Activated T-cell treated with anti-CD3 and anti-CD28 coated beads, Interleukin-2, amount 50 U/mL, for 4 hours (primary cell): Measurements from ENCODE around the gene SPATS2. TPM values are rescaled to one million over a fixed set of nuclear protein-coding genes. Genes with fewer than 3 reads are reported as not detected.

Experiments used
- ATAC-seq, 2 donors: fragments of 200-7000 bp; cut with Tn5 transposase; one replicate each; pipeline ENCODE4 v1.10.0; 2021
- DNase-seq: peaks from one replicate; pipeline ENCODE4 v3.0.0-alpha.2; 2020
- H3K27me3 Mint-ChIP-seq: one replicate; pipeline ENCODE4 v1.8.0; 2021; ENCODE audit warnings: low read depth, mixed read lengths
- H3K36me3 Mint-ChIP-seq: one replicate; pipeline ENCODE4 v1.8.0; 2022; ENCODE audit warnings: mixed read lengths; ENCODE audit not compliant: insufficient read depth
- H3K4me1 Mint-ChIP-seq: one replicate; pipeline ENCODE4 v1.8.0; 2021; ENCODE audit warnings: low read depth, mixed read lengths
- H3K4me3 Mint-ChIP-seq: one replicate; pipeline ENCODE4 v1.8.0; 2021; ENCODE audit warnings: mild to moderate bottlenecking, moderate library complexity, mixed read lengths
- H3K9me3 Mint-ChIP-seq: one replicate; pipeline ENCODE4 v1.8.0; 2021; ENCODE audit warnings: mixed read lengths
- total RNA-seq, 3 donors: library from RNA; stranded (reverse); gene quantifications; one replicate each; pipeline ENCODE4 v1.2.1, GENCODE V29; 2021

SPATS2 gene
- total RNA-seq, 3 donors from 2014 or later, result 6.9 to 7.2 (median 7.0) TPM

GRCh38 chr12:49553512-49554088 is 186.3 kb downstream of the SPATS2 start:
- peaks cover 4% of the 10 kb centered on the region for H3K4me1 Mint-ChIP-seq
- no peak for DNase-seq
- H3K4me3 Mint-ChIP-seq, result no peak overlapping the region
- H3K27me3 Mint-ChIP-seq, result peaks cover 9% of the 10 kb centered on the region
- H3K9me3 Mint-ChIP-seq, result no peaks in the 10 kb centered on the region
- peaks cover 9% of the 10 kb centered on the region for H3K36me3 Mint-ChIP-seq
- no peak for ATAC-seq

- ATAC-seq, result no peak
- H3K36me3 Mint-ChIP-seq, result peaks cover 13% of the 10 kb centered on the region
- H3K4me1 Mint-ChIP-seq, result peaks cover 2% of the 10 kb centered on the region
Measured at GRCh38 chr12:49554266-49554665, 187.0 kb downstream of the SPATS2 start.

GRCh38 chr12:49555631-49556390 is 188.5 kb downstream of the SPATS2 start:
- Mint-ChIP-seq H3K36me3 (peaks cover 19% of the 10 kb centered on the region), H3K4me1 (peaks cover 4% of the 10 kb centered on the region), H3K9me3 (no peaks in the 10 kb centered on the region), H3K27me3 (no peaks in the 10 kb centered on the region), H3K4me3 (no peak overlapping the region)
- DNase-seq (no peak), ATAC-seq (peak in 1 of 2 donors; percentile 9)

More at GRCh38 chr12:49554266-49554665, 187.0 kb downstream of the SPATS2 start:
- Mint-ChIP-seq H3K27me3 (peaks cover 6% of the 10 kb centered on the region), H3K9me3 (no peaks in the 10 kb centered on the region), H3K4me3 (no peak overlapping the region)
- no peak for DNase-seq

GRCh38 chr12:49556391-49557186 is 189.3 kb downstream of the SPATS2 start:
- DNase-seq (no peak), ATAC-seq (no peak)
- Mint-ChIP-seq H3K4me1 (peaks cover 7% of the 10 kb centered on the region), H3K27me3 (no peaks in the 10 kb centered on the region), H3K36me3 (peaks cover 19% of the 10 kb centered on the region), H3K9me3 (no peaks in the 10 kb centered on the region), H3K4me3 (no peak overlapping the region)

- no peak for DNase-seq
- ATAC-seq, result peak in 1 of 2 donors; percentile 3
- peaks cover 7% of the 10 kb centered on the region for H3K4me1 Mint-ChIP-seq
- H3K36me3 Mint-ChIP-seq, result peaks cover 22% of the 10 kb centered on the region
- no peaks in the 10 kb centered on the region for H3K9me3 Mint-ChIP-seq
- H3K27me3 Mint-ChIP-seq, result no peaks in the 10 kb centered on the region
- no peak overlapping the region for H3K4me3 Mint-ChIP-seq
Measured at GRCh38 chr12:49557187-49557916, 190.1 kb downstream of the SPATS2 start.

- ATAC-seq (no peak), DNase-seq (no peak)
- H3K9me3 Mint-ChIP-seq, result no peaks in the 10 kb centered on the region
- peaks cover 7% of the 10 kb centered on the region for H3K4me1 Mint-ChIP-seq
- no peak overlapping the region for H3K4me3 Mint-ChIP-seq
- peaks cover 25% of the 10 kb centered on the region for H3K36me3 Mint-ChIP-seq
- no peaks in the 10 kb centered on the region for H3K27me3 Mint-ChIP-seq
Measured at GRCh38 chr12:49557917-49558215, 190.6 kb downstream of the SPATS2 start.

- no peak for ATAC-seq
- peaks cover 28% of the 10 kb centered on the region for H3K36me3 Mint-ChIP-seq
Measured at GRCh38 chr12:49558526-49558925, 191.3 kb downstream of the SPATS2 start.

GRCh38 chr12:49559011-49559675 is 191.9 kb downstream of the SPATS2 start:
- ATAC-seq, result no peak
- no peaks in the 10 kb centered on the region for H3K9me3 Mint-ChIP-seq
- no peak for DNase-seq
- peaks cover 32% of the 10 kb centered on the region for H3K36me3 Mint-ChIP-seq
- no peaks in the 10 kb centered on the region for H3K27me3 Mint-ChIP-seq
- peaks cover 13% of the 10 kb centered on the region for H3K4me1 Mint-ChIP-seq
- H3K4me3 Mint-ChIP-seq, result no peak overlapping the region

More at GRCh38 chr12:49558526-49558925, 191.3 kb downstream of the SPATS2 start:
- Mint-ChIP-seq H3K9me3 (no peaks in the 10 kb centered on the region), H3K27me3 (no peaks in the 10 kb centered on the region), H3K4me3 (no peak overlapping the region), H3K4me1 (peaks cover 7% of the 10 kb centered on the region)
- DNase-seq, result no peak

- no peak for ATAC-seq
- H3K27me3 Mint-ChIP-seq, result no peaks in the 10 kb centered on the region
- no peak overlapping the region for H3K4me3 Mint-ChIP-seq
- H3K4me1 Mint-ChIP-seq, result peaks cover 24% of the 10 kb centered on the region
- peaks cover 36% of the 10 kb centered on the region for H3K36me3 Mint-ChIP-seq
- no peaks in the 10 kb centered on the region for H3K9me3 Mint-ChIP-seq
- DNase-seq, result no peak
Measured at GRCh38 chr12:49560695-49561094, 193.4 kb downstream of the SPATS2 start.

GRCh38 chr12:49562233-49562632 is 195.0 kb downstream of the SPATS2 start:
- DNase-seq (no peak), ATAC-seq (no peak)
- no peaks in the 10 kb centered on the region for H3K9me3 Mint-ChIP-seq
- H3K4me3 Mint-ChIP-seq, result no peak overlapping the region
- peaks cover 35% of the 10 kb centered on the region for H3K4me1 Mint-ChIP-seq
- H3K27me3 Mint-ChIP-seq, result no peaks in the 10 kb centered on the region
- H3K36me3 Mint-ChIP-seq, result peaks cover 31% of the 10 kb centered on the region

GRCh38 chr12:49562831-49563230 is 195.6 kb downstream of the SPATS2 start:
- Mint-ChIP-seq H3K27me3 (no peaks in the 10 kb centered on the region), H3K4me3 (no peak overlapping the region), H3K4me1 (peaks cover 39% of the 10 kb centered on the region), H3K9me3 (no peaks in the 10 kb centered on the region), H3K36me3 (peaks cover 31% of the 10 kb centered on the region)
- no peak for ATAC-seq
- DNase-seq, result no peak

GRCh38 chr12:49563951-49564685 is 196.9 kb downstream of the SPATS2 start:
- no peaks in the 10 kb centered on the region for H3K9me3 Mint-ChIP-seq
- H3K4me3 Mint-ChIP-seq, result no peak overlapping the region
- no peak for DNase-seq
- peaks cover 28% of the 10 kb centered on the region for H3K36me3 Mint-ChIP-seq
- ATAC-seq, result no peak
- peaks cover 49% of the 10 kb centered on the region for H3K4me1 Mint-ChIP-seq
- no peaks in the 10 kb centered on the region for H3K27me3 Mint-ChIP-seq

- no peak for ATAC-seq
- peaks cover 49% of the 10 kb centered on the region for H3K4me1 Mint-ChIP-seq
- H3K27me3 Mint-ChIP-seq, result no peaks in the 10 kb centered on the region
- H3K9me3 Mint-ChIP-seq, result no peaks in the 10 kb centered on the region
- H3K36me3 Mint-ChIP-seq, result peaks cover 25% of the 10 kb centered on the region
- H3K4me3 Mint-ChIP-seq, result peak overlapping the region; percentile 24
- no peak for DNase-seq
Measured at GRCh38 chr12:49564686-49565405, 197.6 kb downstream of the SPATS2 start.
